H1 (cell line): ENCODE measurements around the gene KRT76.

ENCODE experiments used
- CHD1 ChIP-seq: IDR thresholded peaks from 2 replicates; pipeline ENCODE4 v1.6.1; 2012; ENCODE audit warnings: low read depth, low read length, improper control_type of control experiment
- CREB1 ChIP-seq: IDR thresholded peaks from 2 replicates; pipeline ENCODE4 v1.6.1; 2012; ENCODE audit warnings: inconsistent platforms
- CTCF ChIP-seq, 3 experiments: IDR thresholded peaks; 1 replicate in 2 of 3; 2 replicates in 1 of 3; pipeline versions ENCODE4 v1.5.1 to v1.6.1; 2011; ENCODE audit warnings: low read length in 3 of 3, mild to moderate bottlenecking in 3 of 3, inconsistent platforms in 2 of 3, low read depth in 1 of 3, moderate library complexity in 1 of 3; ENCODE audit not compliant: insufficient read depth in 1 of 3; ENCODE audit errors: control extremely low read depth in 1 of 3
- EZH2 ChIP-seq: fragments of 200-600 bp; sonication (generic); IDR thresholded peaks from 2 replicates; pipeline ENCODE4 v1.7.1; 2012; ENCODE audit warnings: low read depth, mild to moderate bottlenecking, moderate library complexity, low read length, inconsistent platforms; ENCODE audit not compliant: severe bottlenecking
- GABPA ChIP-seq: IDR thresholded peaks from 2 replicates; pipeline ENCODE4 v1.6.1; 2011; ENCODE audit warnings: mild to moderate bottlenecking, low read length, moderate library complexity, borderline replicate concordance; ENCODE audit not compliant: insufficient read depth
- POLR2A ChIP-seq, 2 experiments: IDR thresholded peaks; 1 replicate in 1 of 2; 2 replicates in 1 of 2; pipeline ENCODE4 v1.6.1; 2011; ENCODE audit warnings: low read depth in 2 of 2, low read length in 2 of 2, mild to moderate bottlenecking in 2 of 2; ENCODE audit errors: control extremely low read depth in 1 of 2
- RNF2 ChIP-seq: fragments of 200-900, 300-1000 bp; sonication (generic); IDR thresholded peaks from 2 replicates; pipeline ENCODE4 v1.7.1; 2016; ENCODE audit warnings: borderline replicate concordance, low read depth, mild to moderate bottlenecking, antibody characterized with exemption, low read length; ENCODE audit not compliant: poor library complexity, severe bottlenecking; ENCODE audit errors: missing control alignments
- TAF1 ChIP-seq: IDR thresholded peaks from 2 replicates; pipeline ENCODE4 v1.6.1; 2011; ENCODE audit warnings: mild to moderate bottlenecking, low read depth, low read length

- TF ChIP-seq CTCF (IDR thresholded peaks at IDR 0.05; ENCODE audit: control extremely low read depth in 1 of 3, insufficient read depth in 1 of 3, low read depth in 1 of 3, low read length in 3 of 3) (no peak), EZH2 (no peak), TAF1 (no peak), CREB1 (no peak), RNF2 (no peak), CHD1 (no peak), GABPA (no peak), POLR2A (IDR thresholded peaks at IDR 0.05; ENCODE audit: control extremely low read depth in 1 of 2, low read depth in 2 of 2, low read length in 2 of 2) (no peak)
Measured at GRCh38 chr12:52822771-52823510, 45.8 kb upstream of the KRT76 start.
